OCI-LY7 (cell line): ENCODE measurements around the gene INSL3. TPM values are rescaled to one million over a fixed set of nuclear protein-coding genes. Genes with fewer than 3 reads are reported as not detected.

ENCODE experiments used
- BruUV-seq: library from RNA; stranded (reverse); fragments of 400-500 nt; replicated peaks from 2 replicates; lab custom pipeline; 2021; lab: Mats Ljungman, UMichigan
- CTCF ChIA-PET: fragments of 300-600 bp; sonication (Branson Sonifier 250); formaldehyde crosslinking; loops from one replicate; lab custom pipeline; 2022; ENCODE audit warnings: antibody characterized with exemption; ENCODE audit not compliant: unreplicated experiment; lab: Charles Lee
- POLR2A ChIA-PET: fragments of 300-600 bp; sonication (Branson Sonifier 250); formaldehyde crosslinking; loops from one replicate; lab custom pipeline; 2022; ENCODE audit warnings: antibody characterized with exemption; lab: Charles Lee
- DNase-seq: peaks from one replicate; pipeline ENCODE4 v3.0.0-alpha.2; 2015; ENCODE audit warnings: low spot score
- H2AFZ ChIP-seq: fragments of 200-600 bp; sonication (generic), shearing (Covaris generic); 2 replicates; pipeline ENCODE4 v1.6.1; 2014; ENCODE audit warnings: mild to moderate bottlenecking, antibody characterized with exemption, low read length, moderate library complexity
- H3K27ac ChIP-seq: fragments of 200-600 bp; sonication (generic); 2 replicates; pipeline ENCODE4 v1.5.1; 2014; ENCODE audit warnings: mixed run types, low read depth, mild to moderate bottlenecking, moderate library complexity, low read length, inconsistent platforms; ENCODE audit not compliant: poor library complexity, severe bottlenecking
- H3K36me3 ChIP-seq: fragments of 200-600 bp; sonication (generic); 2 replicates; pipeline ENCODE4 v1.6.1; 2014; ENCODE audit warnings: mild to moderate bottlenecking, antibody characterized with exemption, low read length, moderate library complexity, mixed read lengths; ENCODE audit not compliant: insufficient read depth
- H3K4me1 ChIP-seq: fragments of 200-600 bp; sonication (generic); 2 replicates; pipeline ENCODE4 v1.5.1; 2014; ENCODE audit warnings: mild to moderate bottlenecking, low read length; ENCODE audit not compliant: insufficient read depth, poor library complexity, severe bottlenecking
- H3K4me2 ChIP-seq: fragments of 200-600 bp; sonication (generic); 2 replicates; pipeline ENCODE4 v1.6.1; 2014; ENCODE audit warnings: mild to moderate bottlenecking, low read length
- H3K4me3 ChIP-seq: fragments of 200-600 bp; sonication (generic); 2 replicates; pipeline ENCODE4 v1.5.1; 2014; ENCODE audit warnings: mild to moderate bottlenecking, low read depth, low read length; ENCODE audit not compliant: poor library complexity, severe bottlenecking
- H3K79me2 ChIP-seq: fragments of 200-600 bp; sonication (generic); 2 replicates; pipeline ENCODE4 v1.6.1; 2016; ENCODE audit warnings: low read depth, mild to moderate bottlenecking, low read length, moderate library complexity, mixed read lengths; ENCODE audit not compliant: insufficient read depth
- H3K9me2 ChIP-seq: fragments of 200-600 bp; sonication (generic); 2 replicates; pipeline ENCODE4 v1.6.1; 2016; ENCODE audit warnings: mild to moderate bottlenecking, low read length, mixed read lengths; ENCODE audit not compliant: insufficient read depth
- H3K9me3 ChIP-seq: fragments of 200-600 bp; sonication (generic); 2 replicates; pipeline ENCODE4 v1.6.1; 2014; ENCODE audit warnings: mild to moderate bottlenecking, mixed run types, low read length, mixed read lengths
- H4K20me1 ChIP-seq: fragments of 200-600 bp; sonication (generic); 2 replicates; pipeline ENCODE4 v1.6.1; 2014; ENCODE audit warnings: mild to moderate bottlenecking, antibody characterized with exemption, low read length, moderate library complexity, mixed read lengths; ENCODE audit not compliant: insufficient read depth
- CTCF ChIP-seq: fragments of 200-600 bp; sonication (generic); conservative IDR thresholded peaks from 2 replicates; pipeline ENCODE4 v1.5.1; 2014; ENCODE audit warnings: mild to moderate bottlenecking, antibody characterized with exemption, low read length, moderate library complexity, mixed read lengths
- EZH2phosphoT487 ChIP-seq: fragments of 200-600 bp; sonication (generic); IDR thresholded peaks from 2 replicates; pipeline ENCODE4 v1.6.1; 2018; ENCODE audit warnings: low read depth, borderline replicate concordance, mild to moderate bottlenecking, mixed run types, antibody characterized with exemption, low read length, moderate library complexity, mixed read lengths
- intact Hi-C: fragments of 100-400 bp; cut with micrococcal nuclease; formaldehyde crosslinking; loops from one replicate; pipeline ENCODE4 v1.10.0; 2022; ENCODE audit not compliant: unreplicated experiment
- total RNA-seq, 2 experiments: library from RNA; depleted of rRNA in 1 of 2; stranded (reverse); fragments of >200 nt in 1 of 2; shearing (Covaris generic) in 1 of 2; gene quantifications; 2 replicates each; pipeline ENCODE4 v1.2.3, GENCODE V29; 2014 to 2022

The INSL3 gene
- total RNA-seq, 2 experiments from 2014 or later, result 0.25 to 0.38 TPM

DNA sequence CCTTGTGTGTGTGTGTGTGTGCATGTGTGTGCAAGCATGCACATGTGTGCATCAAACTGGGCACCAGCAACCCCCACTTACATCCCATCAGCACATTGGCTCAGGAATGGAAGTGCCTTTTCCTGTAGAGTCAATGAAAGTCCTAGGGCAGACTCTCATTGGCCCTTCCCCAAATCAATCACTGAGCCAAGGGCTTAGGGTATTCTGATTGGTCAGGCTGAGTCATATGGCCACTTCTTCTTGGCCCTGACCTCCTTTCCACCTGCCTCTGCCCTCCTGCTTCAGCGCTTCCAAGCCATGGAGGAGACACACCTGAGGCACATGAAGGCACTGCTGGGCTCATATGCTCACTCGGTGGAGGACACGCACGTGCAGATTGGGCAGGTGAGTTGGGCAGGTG is 49.1 kb downstream of the INSL3 start:
- H4K20me1 ChIP-seq, result no peaks in the 10 kb centered on the region
- no TSS peak for BruUV-seq
- CTCF ChIA-PET, result no interaction called here

GRCh38 chr19:17770613-17771012 is 50.7 kb downstream of the INSL3 start:
- ChIA-PET POLR2A (no interaction called here), CTCF (no interaction called here)
- Histone ChIP-seq H3K9me3 (no peaks in the 10 kb centered on the region), H3K79me2 (no peaks in the 10 kb centered on the region), H3K4me3 (no peak overlapping the region), H3K4me1 (peaks cover 9% of the 10 kb centered on the region), H3K4me2 (no peak overlapping the region), H2AFZ (no peak overlapping the region), H3K9me2 (no peaks in the 10 kb centered on the region), H3K36me3 (peaks cover 87% of the 10 kb centered on the region), H4K20me1 (no peaks in the 10 kb centered on the region), H3K27ac (no peak overlapping the region)
- BruUV-seq, result no TSS peak
- DNase-seq, result no peak
- intact Hi-C loops, result no loop called here
- TF ChIP-seq CTCF (no peak), EZH2phosphoT487 (no peak)

More for the DNA sequence above, 49.1 kb downstream of the INSL3 start:
- Histone ChIP-seq H3K4me3 (no peak overlapping the region), H2AFZ (no peak overlapping the region), H3K79me2 (no peaks in the 10 kb centered on the region), H3K4me2 (no peak overlapping the region), H3K36me3 (peaks cover 88% of the 10 kb centered on the region), H3K9me3 (no peaks in the 10 kb centered on the region), H3K9me2 (no peaks in the 10 kb centered on the region), H3K27ac (no peak overlapping the region), H3K4me1 (peaks cover 12% of the 10 kb centered on the region)
- intact Hi-C loops, result no loop called here
- TF ChIP-seq EZH2phosphoT487 (no peak), CTCF (no peak)
- POLR2A ChIA-PET, result interaction anchor here (0.8 kb wide), 1 partner anchor 33 kb away, joined by 4 read pairs; no protein-coding TSS in a partner anchor
- DNase-seq, result peak; percentile 47

DNA sequence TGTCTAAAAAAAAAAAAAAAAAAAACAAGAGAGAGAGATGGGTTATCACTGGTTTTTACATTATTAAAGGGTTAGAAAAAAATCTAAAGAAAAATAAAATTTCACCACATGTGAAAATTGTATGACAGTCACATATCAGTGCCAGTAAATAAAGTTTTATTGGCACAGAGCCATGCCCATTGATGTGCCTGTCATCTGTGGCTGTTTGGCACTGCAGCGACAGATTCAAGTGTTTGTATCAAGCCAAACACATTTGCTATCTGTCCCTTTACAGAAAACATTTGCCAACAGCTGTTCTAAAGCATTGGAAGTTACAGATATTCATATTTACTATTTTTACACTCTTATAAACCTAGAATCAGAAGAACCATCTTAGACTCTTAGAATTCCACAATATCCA is 53.8 kb downstream of the INSL3 start:
- Histone ChIP-seq H4K20me1 (no peaks in the 10 kb centered on the region), H3K4me2 (no peak overlapping the region), H3K9me3 (no peaks in the 10 kb centered on the region), H3K4me1 (peaks cover 9% of the 10 kb centered on the region), H3K79me2 (no peaks in the 10 kb centered on the region), H3K4me3 (no peak overlapping the region), H3K36me3 (peaks cover 90% of the 10 kb centered on the region), H2AFZ (no peak overlapping the region), H3K9me2 (no peaks in the 10 kb centered on the region), H3K27ac (no peak overlapping the region)
- DNase-seq, result no peak
- intact Hi-C loops, result no loop called here
- ChIA-PET POLR2A (interaction anchor here (0.9 to 2.7 kb wide), 2 partner anchors 10 to 13 kb away, joined by 4 to 7 read pairs; no protein-coding TSS in a partner anchor), CTCF (interaction anchor here (0.6 to 1.9 kb wide), 2 partner anchors 13 to 91 kb away, joined by 3 to 7 read pairs; no protein-coding TSS in a partner anchor)
- no peak for TF ChIP-seq CTCF
- TSS peak; percentile 81 for BruUV-seq
